Body of pancreas (tissue), 4 donors: ENCODE measurements around the gene PTOV1. TPM values are rescaled to one million over a fixed set of nuclear protein-coding genes. Genes with fewer than 3 reads are reported as not detected.

Experiments
- ATAC-seq: fragments of 150-250 bp; one replicate; pipeline ENCODE4 v1.9.1; 2016
- DNase-seq, 4 donors: peaks; one replicate each; pipeline ENCODE4 v3.0.0-alpha.2; 2019
- H3K27ac ChIP-seq, 4 donors: fragments of 200-600 bp; sonication (generic); 1 replicate in 3 of 4; 2 replicates in 1 of 4; pipeline versions ENCODE4 v1.5.1 to v1.6.1; 2016 to 2019; ENCODE audit warnings: mild to moderate bottlenecking in 1 of 4, mixed read lengths in 1 of 4, moderate library complexity in 1 of 4
- H3K27me3 ChIP-seq, 2 donors: fragments of 200-600 bp; sonication (generic); one replicate each; pipeline ENCODE4 v1.6.0; 2016; ENCODE audit warnings: mild to moderate bottlenecking in 1 of 2
- H3K36me3 ChIP-seq, 2 donors: fragments of 200-600 bp; sonication (generic); replicated peaks in 1 of 2; 2 replicates each; pipeline ENCODE4 v1.5.1; 2016; ENCODE audit warnings: low read depth in 2 of 2; ENCODE audit not compliant: insufficient read depth in 1 of 2
- H3K4me1 ChIP-seq: fragments of 200-600 bp; sonication (generic); one replicate; pipeline ENCODE4 v1.6.0; 2016
- H3K4me3 ChIP-seq, 2 donors: fragments of 200-600 bp; sonication (generic); 1 replicate in 1 of 2; 2 replicates in 1 of 2; pipeline ENCODE4 v1.5.1; 2016 to 2019
- H3K9me3 ChIP-seq, 3 donors: fragments of 200-600 bp; sonication (generic); 1 replicate in 2 of 3; 2 replicates in 1 of 3; pipeline ENCODE4 v1.5.1; 2016
- POLR2A ChIP-seq, 3 donors: fragments of 450-650 bp; IDR thresholded peaks; one replicate each; pipeline ENCODE4 v1.6.1; 2016; ENCODE audit warnings: antibody characterized with exemption in 3 of 3, mild to moderate bottlenecking in 2 of 3
- WGBS, 2 donors: methylation state at CpG; one replicate each; pipeline ENCODE4 v1.1.5; 2017; 5-methylcytosine and 5-hydroxymethylcytosine counted together
- intact Hi-C: fragments of 100-400 bp; cut with DNase I; formaldehyde crosslinking; loops from one replicate; pipeline ENCODE4 v1.15.1; 2023
- total RNA-seq, 2 donors: library from RNA; depleted of rRNA; stranded (reverse); fragments of >200 nt; gene quantifications; one replicate each; pipeline ENCODE4 v1.1.0, GENCODE V29; 2016
- TF ChIP-seq, protein P1 (sequence below), 7 experiments: fragments of 450-650 bp in 4 of 7; fragments of 200-600 bp in 3 of 7; sonication (generic) in 3 of 7; IDR thresholded peaks; one replicate each; pipeline ENCODE4 v1.5.1; 2016 to 2019; ENCODE audit warnings: antibody characterized with exemption in 7 of 7

The PTOV1 gene
- total RNA-seq, 2 donors from 2014 or later = 69.0 to 70.2 TPM

DNA sequence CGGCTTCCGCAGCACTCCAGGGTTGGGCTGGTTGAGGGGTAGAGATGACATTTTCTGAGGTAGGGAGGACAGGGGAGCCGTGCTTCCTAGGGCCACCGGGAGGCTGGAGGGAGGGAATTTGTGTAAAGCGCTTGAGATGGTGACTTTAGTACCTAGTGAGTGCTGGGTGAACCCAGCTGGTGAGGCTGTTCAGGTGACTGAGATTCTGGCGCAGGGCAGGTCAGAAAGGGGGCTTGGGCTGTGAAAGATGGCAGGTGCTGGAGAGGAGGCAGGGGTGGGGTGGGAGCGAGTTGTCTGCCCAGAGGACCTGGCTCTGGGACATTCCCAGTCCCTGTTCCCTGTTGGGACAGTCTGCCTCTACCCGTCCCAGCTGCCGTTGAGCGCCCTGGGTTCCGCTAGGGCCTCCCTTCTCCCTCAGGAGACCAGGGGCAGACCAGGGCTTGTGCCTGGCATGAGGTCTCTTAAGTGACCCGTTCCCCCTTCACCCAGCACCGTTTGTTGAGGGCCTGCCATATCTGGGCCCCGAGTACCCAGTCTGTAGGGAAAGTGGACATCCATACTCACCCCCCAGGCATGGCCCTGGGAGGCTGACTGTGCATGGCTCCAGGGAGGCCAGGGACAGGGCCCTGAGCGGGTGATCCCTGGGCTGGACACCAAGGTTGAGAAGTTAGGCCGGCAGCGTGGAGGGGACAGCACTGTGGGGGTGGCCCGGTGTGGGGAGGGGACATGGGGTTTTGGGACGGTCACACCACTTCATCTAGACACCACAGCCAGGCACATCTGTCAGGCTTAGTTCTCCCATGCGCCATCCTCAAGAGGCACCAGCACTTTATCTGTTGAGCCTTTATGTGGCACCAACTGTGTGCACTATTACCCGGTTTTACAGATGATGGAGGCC is 5.0 kb downstream of the PTOV1 start:
- Histone ChIP-seq H3K4me1 (peaks cover 28% of the 10 kb centered on the region), H3K27ac (peak overlapping the region in 1 of 4 donors; percentile 8), H3K9me3 (no peaks in the 10 kb centered on the region), H3K36me3 (peaks cover 9 to 17% of the 10 kb centered on the region in 2 donors), H3K27me3 (no peaks in the 10 kb centered on the region), H3K4me3 (no peak overlapping the region)
- no peak for ATAC-seq
- TF ChIP-seq POLR2A (IDR thresholded peaks at IDR 0.05) = no peak
- TF ChIP-seq, protein P1, sequence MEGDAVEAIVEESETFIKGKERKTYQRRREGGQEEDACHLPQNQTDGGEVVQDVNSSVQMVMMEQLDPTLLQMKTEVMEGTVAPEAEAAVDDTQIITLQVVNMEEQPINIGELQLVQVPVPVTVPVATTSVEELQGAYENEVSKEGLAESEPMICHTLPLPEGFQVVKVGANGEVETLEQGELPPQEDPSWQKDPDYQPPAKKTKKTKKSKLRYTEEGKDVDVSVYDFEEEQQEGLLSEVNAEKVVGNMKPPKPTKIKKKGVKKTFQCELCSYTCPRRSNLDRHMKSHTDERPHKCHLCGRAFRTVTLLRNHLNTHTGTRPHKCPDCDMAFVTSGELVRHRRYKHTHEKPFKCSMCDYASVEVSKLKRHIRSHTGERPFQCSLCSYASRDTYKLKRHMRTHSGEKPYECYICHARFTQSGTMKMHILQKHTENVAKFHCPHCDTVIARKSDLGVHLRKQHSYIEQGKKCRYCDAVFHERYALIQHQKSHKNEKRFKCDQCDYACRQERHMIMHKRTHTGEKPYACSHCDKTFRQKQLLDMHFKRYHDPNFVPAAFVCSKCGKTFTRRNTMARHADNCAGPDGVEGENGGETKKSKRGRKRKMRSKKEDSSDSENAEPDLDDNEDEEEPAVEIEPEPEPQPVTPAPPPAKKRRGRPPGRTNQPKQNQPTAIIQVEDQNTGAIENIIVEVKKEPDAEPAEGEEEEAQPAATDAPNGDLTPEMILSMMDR (IDR thresholded peaks at IDR 0.05) = no peak
- intact Hi-C loops = no loop called here
- DNase-seq = peak in 1 of 4 donors; percentile 22
- WGBS, 2 donors = 80 to 82% methylated on average over 19 to 21 of the region's 21 CpGs

DNA sequence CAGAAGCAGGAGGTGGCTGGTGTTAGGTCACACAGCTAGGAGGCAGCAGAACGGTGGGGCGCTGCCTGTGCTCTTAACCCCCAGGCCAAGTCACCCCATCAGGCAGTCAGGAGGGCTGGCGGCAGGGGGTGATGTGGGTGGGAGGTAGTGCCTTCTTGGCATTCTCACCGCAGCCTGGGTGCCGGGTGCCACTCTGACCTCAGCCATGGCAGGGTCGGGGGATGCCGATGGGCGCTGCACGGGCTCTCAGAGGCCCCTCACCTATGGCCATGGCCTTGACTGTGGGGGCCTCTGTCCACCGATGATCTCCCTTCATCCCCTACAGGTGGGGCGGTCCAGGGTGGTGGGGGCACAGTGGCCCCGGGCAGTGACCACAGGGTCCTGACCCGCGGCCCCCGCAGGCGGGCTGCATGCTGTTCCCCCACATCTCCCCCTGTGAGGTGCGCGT is 5.6 kb downstream of the PTOV1 start:
- 86 to 100% methylated on average over 5 to 15 of the region's 18 CpGs for WGBS, 2 donors
- no peak for TF ChIP-seq POLR2A (IDR thresholded peaks at IDR 0.05)
- intact Hi-C loops = no loop called here
- no peak overlapping the region for H3K4me3 ChIP-seq
- DNase-seq = no peak
- no peaks in the 10 kb centered on the region for H3K9me3 ChIP-seq
- H3K36me3 ChIP-seq = peaks cover 13 to 20% of the 10 kb centered on the region in 2 donors
- peaks cover 28% of the 10 kb centered on the region for H3K4me1 ChIP-seq
- no peak for ATAC-seq
- no peak overlapping the region for H3K27ac ChIP-seq
- no peaks in the 10 kb centered on the region for H3K27me3 ChIP-seq

DNA sequence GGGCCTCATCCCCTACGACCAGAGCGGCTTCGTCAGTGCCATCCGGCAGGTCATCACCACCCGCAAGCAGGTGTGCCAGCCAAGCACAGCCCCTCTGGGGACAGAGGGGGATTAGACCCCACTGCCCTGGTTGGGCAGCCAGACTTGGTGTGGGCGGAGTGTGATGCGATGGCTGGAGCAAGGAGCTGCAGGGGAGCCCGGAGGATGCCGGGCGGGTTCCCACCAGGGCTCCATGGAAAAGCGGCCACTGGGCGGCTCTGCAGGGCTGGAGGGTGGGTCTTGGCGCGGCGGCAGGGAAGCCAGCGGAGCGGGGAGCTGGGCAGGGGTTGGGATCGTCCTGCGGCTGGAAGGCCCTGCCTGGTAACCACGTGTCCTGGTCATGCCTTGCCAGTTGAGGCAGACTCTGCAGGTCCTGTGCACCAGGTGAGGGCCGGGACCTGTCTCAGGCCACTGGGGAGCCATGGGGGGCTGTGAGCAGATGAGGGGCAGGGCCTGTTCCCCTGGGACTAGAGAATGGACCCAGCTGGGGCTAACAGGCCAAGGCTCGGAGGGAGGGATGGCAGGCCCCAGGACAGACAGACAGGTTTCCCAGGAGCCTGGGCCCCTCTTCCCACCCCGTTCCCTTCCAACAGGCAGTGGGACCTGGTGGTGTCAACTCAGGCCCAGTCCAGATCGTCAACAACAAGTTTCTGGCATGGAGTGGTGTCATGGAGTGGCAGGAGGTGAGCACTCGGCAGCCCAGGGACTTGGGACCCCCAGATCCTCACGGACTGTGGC is 6.3 kb downstream of the PTOV1 start:
- 91 to 93% methylated on average over 25 to 26 of the region's 26 CpGs for WGBS, 2 donors
- no peak for ATAC-seq
- intact Hi-C loops = no loop called here
- H3K4me1 ChIP-seq = peaks cover 23% of the 10 kb centered on the region
- no peak overlapping the region for H3K27ac ChIP-seq
- no peak overlapping the region for H3K4me3 ChIP-seq
- TF ChIP-seq POLR2A (IDR thresholded peaks at IDR 0.05) = no peak
- TF ChIP-seq, protein P1 (IDR thresholded peaks at IDR 0.05) = no peak
- peak in 1 of 4 donors; percentile 6 for DNase-seq
- no peaks in the 10 kb centered on the region for H3K27me3 ChIP-seq
- H3K36me3 ChIP-seq = peaks cover 13 to 20% of the 10 kb centered on the region in 2 donors
- no peaks in the 10 kb centered on the region for H3K9me3 ChIP-seq

- Histone ChIP-seq H3K27ac (no peak overlapping the region), H3K4me3 (no peak overlapping the region), H3K36me3 (peaks cover 13 to 20% of the 10 kb centered on the region in 2 donors), H3K4me1 (peaks cover 18% of the 10 kb centered on the region), H3K27me3 (no peaks in the 10 kb centered on the region), H3K9me3 (no peaks in the 10 kb centered on the region)
- ATAC-seq (no peak), DNase-seq (no peak)
- no peak for TF ChIP-seq POLR2A (IDR thresholded peaks at IDR 0.05)
- TF ChIP-seq, protein P1 (IDR thresholded peaks at IDR 0.05) = no peak
- intact Hi-C loops = no loop called here
- 93% methylated on average over 5 of the region's 5 CpGs; no CpG with 5 or more reads in 1 of the 2 donors for WGBS, 2 donors
These were observed 6.8 kb downstream of the PTOV1 start for GRCh38 chr19:49857838-49858087.
